Measurements from ENCODE around the gene BLOC1S4. TPM values are rescaled to one million over a fixed set of nuclear protein-coding genes. Genes with fewer than 3 reads are reported as not detected.

The BLOC1S4 gene
- total and polyA plus RNA-seq, 2 experiments from 2014 or later = 23.9 to 35.2 TPM

- no peaks in the 10 kb centered on the region for H3K9me2 ChIP-seq (ENCODE audit: insufficient read depth)
- no peak for ATAC-seq
- Mint-ChIP-seq H3K36me3 (ENCODE audit: low read depth) (peaks cover 70% of the 10 kb centered on the region), H3K27me3 (ENCODE audit: insufficient read depth, low read depth, poor library complexity) (peaks cover 5% of the 10 kb centered on the region), H3K27ac (no peak overlapping the region), H3K9me3 (peaks cover 21% of the 10 kb centered on the region), H3K4me1 (peaks cover 24% of the 10 kb centered on the region), H3K4me3 (no peak overlapping the region)
- H4K20me1 ChIP-seq (replicated peaks; ENCODE audit: insufficient read depth) = peaks cover 27% of the 10 kb centered on the region; the same call in 1 of the 2 replicates
- no peak overlapping the region for H3K4me2 ChIP-seq
- peaks cover 60% of the 10 kb centered on the region for H3K79me2 ChIP-seq (replicated peaks; ENCODE audit: insufficient read depth)
- no peak overlapping the region for H2AFZ ChIP-seq
- peaks cover 11% of the 10 kb centered on the region for H3K36me3 ChIP-seq (ENCODE audit: insufficient read depth)
- TF ChIP-seq CTCF (conservative IDR thresholded peaks at IDR 0.05; ENCODE audit: low read depth in 2 of 2) (no peak), REST (IDR thresholded peaks at IDR 0.05; ENCODE audit: unreplicated experiment) (no peak), ETS1 (IDR thresholded peaks at IDR 0.05) (no peak), EZH2phosphoT487 (IDR thresholded peaks at IDR 0.05; ENCODE audit: unreplicated experiment) (no peak), EZH2 (IDR thresholded peaks at IDR 0.05; ENCODE audit: low read depth, unreplicated experiment) (no peak), POLR2AphosphoS5 (IDR thresholded peaks at IDR 0.05; ENCODE audit: low read depth) (no peak), NANOG (IDR thresholded peaks at IDR 0.05; ENCODE audit: borderline replicate concordance) (no peak), ZNF331 (CRISPR knock-in tag; IDR thresholded peaks at IDR 0.05; ENCODE audit: low read depth) (no peak), CREB1 (CRISPR knock-in tag; IDR thresholded peaks at IDR 0.05; ENCODE audit: low read depth) (no peak), STAT1 (IDR thresholded peaks at IDR 0.05; ENCODE audit: unreplicated experiment) (no peak), JUNB (IDR thresholded peaks at IDR 0.05; ENCODE audit: unreplicated experiment) (no peak), ZNF462 (CRISPR knock-in tag; IDR thresholded peaks at IDR 0.05) (no peak), ZNF114 (CRISPR knock-in tag; IDR thresholded peaks at IDR 0.05) (no peak)
- H3K4me3 ChIP-seq = no peak overlapping the region
- H3K27ac ChIP-seq (ENCODE audit: low read depth) = no peak overlapping the region
- H3K4me1 ChIP-seq (ENCODE audit: insufficient read depth) = peaks cover 18% of the 10 kb centered on the region
- H3F3A ChIP-seq (replicated peaks; ENCODE audit: low read depth) = no peaks in the 10 kb centered on the region
- no peaks in the 10 kb centered on the region for H3K27me3 ChIP-seq (ENCODE audit: insufficient read depth)
- DNase-seq (ENCODE audit: low spot score) = no peak
Measured at GRCh38 chr4:6705646-6706045, 10.3 kb upstream of the BLOC1S4 start.

Measured in GM23338 (cell line).